Chondrocyte (in vitro differentiated cells): ENCODE data around the gene LRRC9. TPM values are rescaled to one million over a fixed set of nuclear protein-coding genes. Genes with fewer than 3 reads are reported as not detected.
"Not testable (repeated sequence)": the region's sequence is repeated elsewhere in the genome, so short reads cannot be mapped to it uniquely, and the experiment has no call there.

Source experiments
- DNase-seq: peaks from one replicate; pipeline ENCODE4 v3.0.0; 2021; ENCODE audit warnings: mixed read lengths, low spot score
- H3K27ac Mint-ChIP-seq: one replicate; pipeline ENCODE4 v1.8.0; 2021; ENCODE audit warnings: mild to moderate bottlenecking, moderate library complexity, mixed read lengths; ENCODE audit not compliant: unreplicated experiment
- H3K27me3 Mint-ChIP-seq: 2 replicates; pipeline ENCODE4 v1.8.0; 2021; ENCODE audit warnings: low read depth, mixed read lengths
- H3K36me3 Mint-ChIP-seq: 2 replicates; pipeline ENCODE4 v1.8.0; 2021; ENCODE audit warnings: low read depth, mixed read lengths
- H3K4me1 Mint-ChIP-seq: 2 replicates; pipeline ENCODE4 v1.8.0; 2021; ENCODE audit warnings: low read depth, mild to moderate bottlenecking, mixed read lengths
- H3K4me3 Mint-ChIP-seq: one replicate; pipeline ENCODE4 v1.8.0; 2021; ENCODE audit warnings: mild to moderate bottlenecking, moderate library complexity, mixed read lengths; ENCODE audit not compliant: unreplicated experiment
- H3K9me3 Mint-ChIP-seq: 2 replicates; pipeline ENCODE4 v1.8.0; 2021; ENCODE audit warnings: low read depth, mixed read lengths
- CTCF ChIP-seq: fragments of 200-600 bp; sonication (generic); IDR thresholded peaks from 2 replicates; pipeline ENCODE4 v1.5.0; 2021; ENCODE audit warnings: antibody characterized with exemption, mild to moderate bottlenecking, moderate library complexity
- total RNA-seq: library from RNA; stranded (reverse); gene quantifications from 3 replicates; pipeline ENCODE4 v1.2.1, GENCODE V29; 2021

LRRC9 gene
- total RNA-seq, 1 donor from 2014 or later: not detected

GRCh38 chr14:59926534-59926933 lies 6.6 kb downstream of the LRRC9 start:
- no peaks in the 10 kb centered on the region for H3K4me1 Mint-ChIP-seq
- H3K27ac Mint-ChIP-seq: no peak overlapping the region
- H3K9me3 Mint-ChIP-seq: no peaks in the 10 kb centered on the region
- no peak overlapping the region for H3K4me3 Mint-ChIP-seq
- TF ChIP-seq CTCF: no peak
- H3K36me3 Mint-ChIP-seq: no peaks in the 10 kb centered on the region
- DNase-seq: no peak
- peaks cover 17% of the 10 kb centered on the region for H3K27me3 Mint-ChIP-seq

DNA sequence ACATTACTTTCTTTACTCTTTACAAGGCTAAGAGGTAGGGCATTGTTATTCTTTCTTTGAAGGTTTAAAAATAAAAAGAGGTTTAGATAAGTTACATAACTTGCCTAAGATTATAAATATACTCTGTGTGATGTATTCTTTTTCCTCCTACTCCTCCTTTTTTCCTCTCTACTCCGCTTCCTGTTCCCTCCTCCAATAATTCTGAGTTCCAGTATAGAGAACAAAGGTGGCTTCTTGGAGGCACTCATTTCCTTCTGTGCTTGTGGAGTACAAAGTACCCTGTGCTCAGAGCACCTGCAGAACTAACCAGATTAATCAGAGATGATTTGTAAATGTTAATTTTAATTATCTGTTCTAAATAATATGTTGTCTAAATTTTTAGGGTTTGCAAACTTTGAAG lies 11.3 kb downstream of the LRRC9 start:
- H3K4me1 Mint-ChIP-seq: no peaks in the 10 kb centered on the region
- no peaks in the 10 kb centered on the region for H3K9me3 Mint-ChIP-seq
- no peak for TF ChIP-seq CTCF
- H3K4me3 Mint-ChIP-seq: no peak overlapping the region
- DNase-seq: no peak
- H3K36me3 Mint-ChIP-seq: no peaks in the 10 kb centered on the region
- peaks cover 14% of the 10 kb centered on the region for H3K27me3 Mint-ChIP-seq
- no peak overlapping the region for H3K27ac Mint-ChIP-seq

- Mint-ChIP-seq H3K4me1 (no peaks in the 10 kb centered on the region), H3K36me3 (no peaks in the 10 kb centered on the region)
These were observed 16.2 kb downstream of the LRRC9 start for GRCh38 chr14:59936145-59936544.

DNA sequence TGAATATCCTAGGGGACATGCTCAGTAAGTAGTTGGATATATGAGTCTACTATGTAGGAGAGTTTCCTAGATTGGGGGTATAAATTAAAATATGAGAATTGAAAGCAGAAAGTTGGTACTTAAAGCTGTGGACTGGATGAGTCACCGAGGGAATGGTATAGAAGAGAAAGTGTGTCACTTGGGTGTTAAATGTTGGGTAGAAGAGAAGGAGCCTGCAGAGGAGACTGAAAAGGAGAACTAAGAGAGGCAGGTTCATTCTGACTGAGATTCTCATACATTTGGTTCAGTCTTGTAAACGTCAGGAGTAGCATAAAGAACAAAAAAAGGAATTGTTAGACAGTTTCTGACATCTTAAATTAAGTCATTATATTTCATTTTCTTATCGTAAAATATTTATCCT lies 19.9 kb downstream of the LRRC9 start:
- TF ChIP-seq CTCF: no peak
- H3K27me3 Mint-ChIP-seq: peaks cover 31% of the 10 kb centered on the region
- H3K4me3 Mint-ChIP-seq: no peak overlapping the region
- no peak overlapping the region for H3K27ac Mint-ChIP-seq
- no peaks in the 10 kb centered on the region for H3K36me3 Mint-ChIP-seq
- DNase-seq: no peak
- H3K4me1 Mint-ChIP-seq: no peaks in the 10 kb centered on the region
- H3K9me3 Mint-ChIP-seq: no peaks in the 10 kb centered on the region

More at GRCh38 chr14:59936145-59936544, 16.2 kb downstream of the LRRC9 start:
- H3K27me3 Mint-ChIP-seq: peaks cover 17% of the 10 kb centered on the region
- TF ChIP-seq CTCF: no peak
- no peak overlapping the region for H3K4me3 Mint-ChIP-seq
- DNase-seq: no peak
- H3K27ac Mint-ChIP-seq: no peak overlapping the region
- H3K9me3 Mint-ChIP-seq: no peaks in the 10 kb centered on the region

- not testable (repeated sequence) for H3K4me3 Mint-ChIP-seq, H3K27ac Mint-ChIP-seq
- H3K27me3 Mint-ChIP-seq: peaks cover 29% of the 10 kb centered on the region
These were observed 22.4 kb downstream of the LRRC9 start for GRCh38 chr14:59942296-59942862.

DNA sequence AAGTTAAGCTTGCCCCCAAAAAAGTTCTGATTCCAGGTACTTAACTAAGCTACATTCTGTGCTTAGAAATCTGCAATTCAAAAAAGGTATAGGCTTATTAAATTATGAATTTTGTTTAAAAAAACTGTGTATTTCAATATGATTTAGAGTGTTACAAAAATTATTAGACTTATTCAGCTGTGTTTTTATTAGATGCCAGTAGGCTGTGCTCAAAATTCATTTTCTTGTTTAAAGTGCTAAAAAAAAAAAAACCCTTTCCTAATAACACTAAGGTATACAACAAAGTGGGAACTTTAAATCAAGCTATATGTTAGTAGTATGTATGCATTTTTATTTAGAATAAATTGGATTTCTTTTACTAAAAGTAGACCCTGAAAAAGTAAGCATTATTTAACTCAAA lies 25.0 kb downstream of the LRRC9 start:
- TF ChIP-seq CTCF: peak; percentile 28
- H3K4me1 Mint-ChIP-seq: no peaks in the 10 kb centered on the region
- H3K27me3 Mint-ChIP-seq: peaks cover 18% of the 10 kb centered on the region
- H3K4me3 Mint-ChIP-seq: no peak overlapping the region
- peaks cover 1% of the 10 kb centered on the region for H3K36me3 Mint-ChIP-seq
- peaks cover 2% of the 10 kb centered on the region for H3K9me3 Mint-ChIP-seq
- no peak overlapping the region for H3K27ac Mint-ChIP-seq
- no peak for DNase-seq

More at GRCh38 chr14:59942296-59942862, 22.4 kb downstream of the LRRC9 start:
- DNase-seq, H3K4me1 Mint-ChIP-seq, H3K36me3 Mint-ChIP-seq, H3K9me3 Mint-ChIP-seq: not testable (repeated sequence)

- not testable (repeated sequence) for DNase-seq, H3K27ac Mint-ChIP-seq, H3K4me1 Mint-ChIP-seq
- Mint-ChIP-seq H3K9me3 (peaks cover 43% of the 10 kb centered on the region), H3K36me3 (peaks cover 14% of the 10 kb centered on the region), H3K4me3 (peak overlapping the region; percentile 57), H3K27me3 (peaks cover 10% of the 10 kb centered on the region)
These were observed 32.2 kb downstream of the LRRC9 start for GRCh38 chr14:59952141-59952540.

DNA sequence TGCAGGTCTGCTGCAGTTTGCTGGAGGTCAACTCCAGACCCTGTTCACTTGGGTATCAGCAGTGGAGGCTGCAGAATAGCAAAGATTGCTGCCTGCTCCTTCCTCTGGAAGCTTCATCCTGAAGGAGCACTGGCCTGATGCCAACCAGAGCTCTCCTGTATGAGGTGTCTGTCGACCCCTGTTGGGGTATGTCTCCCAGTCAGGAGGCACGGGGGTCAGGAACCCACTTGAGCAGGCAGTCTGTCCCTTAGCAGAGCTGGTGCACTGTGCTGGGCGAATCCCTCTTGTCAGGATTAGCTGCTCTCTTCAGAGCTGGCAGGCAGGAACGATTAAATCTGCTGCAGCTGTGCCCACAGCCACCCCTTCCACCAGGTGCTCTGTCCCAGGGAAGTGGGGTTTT lies 37.9 kb downstream of the LRRC9 start:
- DNase-seq, H3K4me3 Mint-ChIP-seq, H3K4me1 Mint-ChIP-seq, H3K27ac Mint-ChIP-seq: not testable (repeated sequence)
- Mint-ChIP-seq H3K36me3 (peaks cover 14% of the 10 kb centered on the region), H3K9me3 (peaks cover 43% of the 10 kb centered on the region), H3K27me3 (peaks cover 10% of the 10 kb centered on the region)
